B cell (primary cell): ENCODE data around the gene NKG7.
"Not testable (repeated sequence)": the region's sequence is repeated elsewhere in the genome, so short reads cannot be mapped to it uniquely, and the experiment has no call there.

Experiments used
- EZH2 ChIP-seq: IDR thresholded peaks from 2 replicates; pipeline ENCODE4 v1.6.1; 2012; ENCODE audit warnings: borderline replicate concordance, low read depth, mild to moderate bottlenecking, moderate library complexity, low read length; ENCODE audit not compliant: insufficient read depth, poor library complexity, severe bottlenecking
- TF ChIP-seq, protein P1 (sequence below): fragments of 200-600 bp; IDR thresholded peaks from one replicate; pipeline ENCODE4 v1.8.0; 2022; ENCODE audit warnings: antibody characterized with exemption, mild to moderate bottlenecking

- TF ChIP-seq, protein P1, sequence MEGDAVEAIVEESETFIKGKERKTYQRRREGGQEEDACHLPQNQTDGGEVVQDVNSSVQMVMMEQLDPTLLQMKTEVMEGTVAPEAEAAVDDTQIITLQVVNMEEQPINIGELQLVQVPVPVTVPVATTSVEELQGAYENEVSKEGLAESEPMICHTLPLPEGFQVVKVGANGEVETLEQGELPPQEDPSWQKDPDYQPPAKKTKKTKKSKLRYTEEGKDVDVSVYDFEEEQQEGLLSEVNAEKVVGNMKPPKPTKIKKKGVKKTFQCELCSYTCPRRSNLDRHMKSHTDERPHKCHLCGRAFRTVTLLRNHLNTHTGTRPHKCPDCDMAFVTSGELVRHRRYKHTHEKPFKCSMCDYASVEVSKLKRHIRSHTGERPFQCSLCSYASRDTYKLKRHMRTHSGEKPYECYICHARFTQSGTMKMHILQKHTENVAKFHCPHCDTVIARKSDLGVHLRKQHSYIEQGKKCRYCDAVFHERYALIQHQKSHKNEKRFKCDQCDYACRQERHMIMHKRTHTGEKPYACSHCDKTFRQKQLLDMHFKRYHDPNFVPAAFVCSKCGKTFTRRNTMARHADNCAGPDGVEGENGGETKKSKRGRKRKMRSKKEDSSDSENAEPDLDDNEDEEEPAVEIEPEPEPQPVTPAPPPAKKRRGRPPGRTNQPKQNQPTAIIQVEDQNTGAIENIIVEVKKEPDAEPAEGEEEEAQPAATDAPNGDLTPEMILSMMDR: not testable (repeated sequence)
- not testable (repeated sequence) for TF ChIP-seq EZH2
These were observed 27.5 kb upstream of the NKG7 start for GRCh38 chr19:51399936-51400335.
